Measurements from ENCODE around the gene NUP88.
"Not testable (repeated sequence)": the region's sequence is repeated elsewhere in the genome, so short reads cannot be mapped to it uniquely, and the experiment has no call there.

NUP88 gene

DNA sequence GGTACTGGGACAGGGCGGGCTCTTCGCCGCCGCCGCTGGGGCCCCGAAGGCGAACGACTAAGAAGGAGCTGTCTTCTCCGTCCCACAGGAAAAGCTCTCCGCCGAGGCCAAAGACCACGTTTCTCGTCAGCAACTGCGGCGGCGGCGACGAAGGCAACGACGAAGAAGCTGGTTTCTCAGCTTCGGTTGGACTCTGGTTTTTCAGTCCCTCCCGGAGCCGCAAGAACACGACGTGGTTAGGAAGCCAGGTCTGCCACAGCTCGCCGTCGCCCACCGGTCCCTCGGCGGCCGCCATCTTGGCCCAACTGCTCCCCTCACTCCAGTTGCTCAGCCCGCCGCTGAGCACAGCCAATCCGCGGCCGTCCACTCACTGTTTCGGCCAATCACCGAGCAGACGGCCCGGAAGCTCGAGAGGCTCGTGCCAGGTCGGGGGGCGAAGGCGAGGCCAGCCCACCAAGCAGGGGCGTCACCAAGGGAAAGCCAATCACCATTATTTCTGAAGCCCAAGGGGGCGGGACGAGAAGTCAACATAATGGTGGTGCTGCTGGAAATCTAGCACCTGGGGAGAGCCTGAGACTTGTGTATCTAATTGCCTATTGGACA, at the start of gene NUP88:
TSS of gene NUP88 (minus strand) at position 307 of the 603 bp plus-strand sequence. CDS start at position 295, 12 bp downstream.
- peak; percentile 97 for DNase-seq

DNA sequence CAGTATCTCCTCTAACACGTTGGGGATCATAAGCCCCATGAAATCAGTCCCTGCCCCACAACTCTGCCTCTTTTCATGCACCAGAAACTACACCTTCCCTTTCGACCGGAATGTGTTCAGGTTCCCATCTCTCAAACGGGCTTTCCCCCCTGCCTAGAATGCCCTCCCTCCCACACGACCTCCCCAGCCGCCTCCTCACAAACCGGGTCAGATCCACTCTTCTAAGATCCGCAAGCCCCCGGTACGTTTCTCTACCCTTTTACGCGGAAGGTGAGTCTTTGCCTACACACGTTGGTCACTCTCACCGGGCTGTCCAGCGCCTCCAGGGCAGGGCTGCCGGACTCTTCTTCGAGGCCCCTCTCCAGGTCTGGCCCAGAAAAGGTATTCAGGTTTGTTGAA, 48.6 kb upstream of the NUP88 start:
- no peak for DNase-seq

DNA sequence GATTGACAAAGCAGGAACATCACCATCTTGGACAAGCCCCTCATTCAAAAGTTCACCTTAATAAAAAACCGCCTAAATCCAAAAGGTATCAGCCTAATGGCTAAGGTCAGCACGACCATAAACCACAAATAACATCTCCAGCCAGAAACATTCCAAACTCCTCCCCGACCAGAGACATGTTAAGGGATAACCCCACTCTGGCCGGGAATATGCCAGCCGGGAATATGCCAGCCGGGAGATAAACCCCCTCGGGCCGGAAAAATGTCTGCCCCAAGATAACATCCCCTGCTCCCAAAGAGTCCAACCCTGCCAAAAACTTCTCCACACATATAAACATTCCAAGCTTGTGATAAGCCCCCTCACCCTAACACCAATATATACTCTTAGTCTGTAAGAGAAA, 48.0 kb upstream of the NUP88 start:
- no peak for DNase-seq

DNA sequence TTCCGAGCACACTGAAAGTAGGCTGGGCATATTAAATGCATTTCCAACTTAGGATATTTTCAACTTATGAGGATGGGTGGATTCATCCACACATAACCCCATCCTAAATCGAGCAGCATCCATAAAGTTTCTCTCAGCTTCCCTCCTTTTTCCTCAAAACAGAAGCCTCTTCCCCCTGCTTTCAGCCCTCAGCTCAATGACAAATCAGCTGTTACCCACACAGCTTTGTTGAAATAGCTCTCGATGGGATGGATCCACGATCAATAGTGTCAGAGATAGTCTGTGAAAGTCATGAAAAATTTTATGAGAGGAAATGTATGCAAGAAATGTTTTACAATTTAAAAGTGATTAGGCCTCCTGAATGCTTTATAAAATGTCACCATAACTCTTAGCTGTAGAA, 46.8 kb upstream of the NUP88 start:
- no peak for DNase-seq

DNA sequence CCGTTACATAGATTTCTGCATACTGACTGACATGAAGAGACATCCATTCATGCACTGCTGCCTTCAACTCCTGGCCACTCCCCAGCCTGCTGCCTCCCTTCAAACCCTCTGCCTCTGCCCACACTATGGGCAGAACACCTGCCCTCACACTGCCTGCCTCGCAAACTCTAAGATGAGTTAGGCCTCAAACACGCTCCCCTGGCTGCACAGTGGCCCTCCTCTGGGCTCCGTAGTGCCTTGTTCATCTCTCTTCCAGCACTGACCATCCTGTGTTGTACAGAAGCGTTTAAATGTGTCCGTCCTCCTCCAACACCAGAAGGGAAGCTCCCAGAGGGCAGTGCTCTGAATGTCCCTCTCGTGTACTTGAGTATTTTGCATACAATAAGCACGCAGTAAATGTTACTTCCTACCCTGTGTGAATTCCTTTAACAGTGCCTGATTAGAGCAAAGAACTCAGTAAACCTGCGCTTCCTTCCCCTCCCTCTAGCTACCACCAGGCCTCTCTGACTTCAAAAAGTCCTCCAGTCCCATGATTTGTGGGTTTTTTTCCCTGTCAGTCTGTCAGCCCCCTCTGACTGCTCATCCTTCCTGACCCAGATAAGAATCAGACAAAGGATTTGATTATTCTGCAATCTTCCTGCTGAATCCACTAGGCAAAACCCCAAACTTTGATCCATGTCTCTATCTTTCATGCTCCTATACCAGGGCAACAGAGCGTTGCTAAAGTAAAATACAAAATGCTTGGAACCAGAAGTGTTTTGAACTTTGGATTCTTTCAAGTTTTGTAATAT, 45.5 kb upstream of the NUP88 start:
- DNase-seq: no peak

DNA sequence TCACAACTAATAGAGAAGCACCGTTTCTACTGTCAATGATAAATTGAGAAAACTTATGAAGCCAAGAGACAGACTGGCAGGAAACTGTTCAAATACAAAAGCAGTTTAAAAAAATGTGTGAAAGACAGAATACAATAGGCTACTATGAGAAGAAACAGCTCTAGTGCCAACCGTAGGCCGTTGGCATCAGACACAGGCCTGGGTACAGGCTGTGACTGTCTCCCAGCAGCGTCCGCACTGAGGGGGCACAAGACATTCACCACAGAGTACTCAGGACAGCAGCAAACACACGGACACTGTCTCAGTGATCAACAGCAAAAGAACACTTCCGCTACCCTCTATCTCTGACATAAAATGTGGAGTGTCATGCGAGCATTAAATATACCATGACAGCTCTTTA, 27.3 kb upstream of the NUP88 start:
- no peak for DNase-seq

DNA sequence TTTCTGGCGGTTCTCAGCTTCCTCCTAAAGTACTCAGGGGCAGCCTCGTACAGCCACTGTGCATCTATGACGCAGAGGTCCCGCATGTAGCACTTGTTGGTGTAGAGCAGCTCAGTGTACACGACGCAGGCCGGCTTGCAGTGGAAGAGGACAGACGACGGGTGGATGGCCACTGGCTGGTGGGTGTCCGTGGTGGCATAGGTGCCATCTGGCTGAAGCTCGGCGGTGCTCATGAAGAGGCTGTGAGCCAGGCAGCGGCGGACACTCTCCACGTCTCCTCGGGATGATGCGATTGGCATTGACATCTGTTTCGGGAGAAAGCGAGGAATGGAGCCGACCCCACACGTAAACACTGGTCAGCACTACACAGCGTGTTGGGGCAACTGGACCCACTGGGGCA, 24.7 kb upstream of the NUP88 start:
- DNase-seq: no peak

DNA sequence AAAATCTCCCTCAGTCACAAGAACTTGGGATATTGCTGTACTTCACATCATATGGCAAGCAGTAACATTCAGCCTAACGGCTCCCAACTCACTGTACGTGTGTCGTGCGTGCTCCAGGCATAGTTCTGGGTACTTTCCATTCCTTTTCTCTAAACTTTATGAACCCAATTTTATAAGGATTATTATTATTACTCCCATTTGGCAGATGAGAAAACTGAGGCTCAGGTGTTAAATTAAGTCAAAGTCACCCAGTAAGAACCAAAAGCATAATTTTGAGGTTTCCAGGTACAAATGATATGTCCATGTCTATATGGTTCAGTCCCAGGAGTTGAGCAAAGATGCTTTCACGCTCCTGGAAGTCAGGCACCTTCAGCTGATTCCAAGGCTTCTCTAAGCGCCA, 24.3 kb upstream of the NUP88 start:
- DNase-seq: no peak

DNA sequence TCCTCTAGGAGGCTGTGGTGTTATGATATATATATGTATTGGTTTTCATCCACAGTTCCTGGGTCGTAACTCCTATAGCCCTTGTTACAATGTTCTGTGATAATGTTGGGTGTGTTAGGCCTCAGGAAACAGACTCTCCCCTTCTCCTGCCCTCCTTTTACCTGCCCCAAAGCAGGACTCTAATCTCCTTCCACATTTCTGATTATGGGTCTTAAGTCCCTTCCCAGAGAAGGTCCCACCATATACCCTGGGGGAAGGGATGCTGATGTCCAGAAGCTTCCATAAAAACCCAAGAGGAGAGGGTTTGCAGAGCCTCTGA, 19.9 kb upstream of the NUP88 start:
- no peak for DNase-seq

DNA sequence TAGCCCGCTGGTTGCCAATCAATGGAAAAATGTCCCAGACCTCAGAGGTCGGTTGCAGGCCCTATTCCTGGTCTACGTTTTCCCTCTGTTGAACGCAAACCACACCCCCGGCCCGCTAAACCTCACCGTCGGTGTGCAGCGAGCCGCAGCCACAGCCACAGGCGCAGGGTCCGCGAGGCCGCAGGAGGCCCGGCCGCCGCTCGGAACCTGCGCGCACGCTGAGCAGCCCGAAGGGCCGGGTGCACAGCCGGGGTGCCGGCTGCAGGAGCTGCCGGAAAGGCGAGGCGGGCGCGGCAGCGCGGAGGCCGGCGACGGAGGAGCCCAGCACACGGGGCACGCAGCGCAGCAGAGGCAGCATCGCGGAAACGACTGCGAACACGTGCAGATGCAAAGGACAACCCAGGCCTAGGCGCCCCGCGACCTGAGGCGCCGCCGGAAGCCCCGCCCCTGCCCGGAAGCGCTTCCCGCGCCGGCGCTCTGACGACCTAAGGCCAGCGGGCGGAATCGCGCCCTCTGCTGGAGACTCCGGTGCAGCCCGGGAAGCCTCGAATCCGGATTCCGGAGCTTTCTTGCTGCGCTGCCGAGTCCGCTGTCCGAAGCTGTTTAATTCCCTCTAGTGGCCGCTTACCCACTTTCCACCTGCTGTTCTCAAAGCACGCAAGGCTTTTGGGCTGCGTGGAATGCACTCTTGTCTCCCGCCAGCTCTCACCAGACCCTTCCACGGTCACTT, 19.4 kb upstream of the NUP88 start, which contains the start of gene C1QBP:
TSS of gene C1QBP (minus strand) at position 440 of the 730 bp plus-strand sequence. CDS start at position 358, 82 bp downstream.
- DNase-seq: peak; percentile 82

DNA sequence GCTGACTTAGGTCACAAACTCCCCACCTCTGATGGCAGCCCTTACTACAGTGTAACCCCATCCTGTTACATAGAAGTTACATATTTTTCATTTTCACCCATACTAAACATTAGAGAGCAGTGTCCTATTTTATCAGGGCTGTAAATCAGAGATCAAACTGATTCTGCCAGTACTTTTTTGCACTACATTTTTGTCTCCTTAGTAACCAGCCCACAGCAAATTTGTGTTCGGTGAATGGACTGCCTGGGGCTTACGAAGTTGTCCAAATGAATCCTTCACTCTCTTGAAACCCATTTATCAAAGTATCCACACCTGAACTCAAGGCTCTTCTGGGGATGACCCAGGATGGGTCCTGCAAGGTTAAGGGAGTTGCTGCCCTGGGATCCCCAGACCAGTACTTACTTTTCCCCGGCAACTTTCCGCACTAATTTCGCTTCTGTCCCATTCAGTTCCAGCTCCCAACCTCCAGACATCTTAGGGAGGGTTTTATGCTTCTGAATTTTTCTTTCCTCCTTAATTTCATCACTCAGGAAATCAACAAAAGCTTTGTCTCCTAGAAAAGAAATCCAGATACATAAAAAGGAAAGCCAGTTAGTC, 18.4 kb upstream of the NUP88 start:
- DNase-seq: no peak

DNA sequence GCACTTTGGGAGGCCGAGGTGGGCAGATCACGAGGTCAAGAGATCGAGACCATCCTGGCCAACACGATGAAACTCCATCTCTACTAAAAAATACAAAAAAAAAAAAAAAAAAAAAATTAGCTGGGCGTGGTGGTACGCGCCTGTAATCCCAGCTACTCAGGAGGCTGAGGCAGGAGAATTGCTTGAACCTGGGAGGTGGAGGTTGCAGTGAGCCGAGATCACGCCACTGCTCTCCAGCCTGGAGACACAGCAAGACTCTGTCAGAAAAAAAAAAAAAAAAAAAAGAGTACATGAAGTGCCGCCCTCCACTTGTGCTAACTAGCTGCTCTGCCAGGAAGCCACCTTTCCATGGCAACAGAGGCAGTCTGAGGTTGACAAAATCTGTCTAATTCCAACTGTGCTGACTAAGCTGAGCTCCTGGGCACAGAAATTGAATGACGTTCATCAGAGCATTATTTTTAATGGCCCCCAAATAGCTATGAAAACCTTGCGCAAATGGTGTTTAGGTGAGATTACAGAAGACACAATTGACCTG, 16.4 kb upstream of the NUP88 start:
- DNase-seq: not testable (repeated sequence)

DNA sequence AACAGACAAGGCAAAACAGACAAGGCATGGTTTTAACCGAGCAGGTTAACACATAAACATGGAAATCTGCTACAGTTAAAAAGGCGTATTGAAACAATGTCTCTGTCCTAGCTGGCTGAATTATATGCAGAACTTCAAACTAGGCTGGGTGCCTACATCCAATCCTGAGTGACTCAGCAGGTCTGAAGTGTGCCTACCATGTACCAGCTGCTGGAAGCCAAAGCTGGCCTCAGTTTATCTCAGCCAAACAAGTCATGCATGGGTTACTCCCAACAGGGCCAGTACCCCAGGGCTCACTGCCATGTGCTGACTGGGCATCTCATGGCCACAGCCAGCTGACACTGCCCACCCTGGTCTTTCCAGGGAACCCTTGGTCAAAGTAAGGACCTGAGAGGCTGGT, 15.5 kb upstream of the NUP88 start:
- DNase-seq: no peak

DNA sequence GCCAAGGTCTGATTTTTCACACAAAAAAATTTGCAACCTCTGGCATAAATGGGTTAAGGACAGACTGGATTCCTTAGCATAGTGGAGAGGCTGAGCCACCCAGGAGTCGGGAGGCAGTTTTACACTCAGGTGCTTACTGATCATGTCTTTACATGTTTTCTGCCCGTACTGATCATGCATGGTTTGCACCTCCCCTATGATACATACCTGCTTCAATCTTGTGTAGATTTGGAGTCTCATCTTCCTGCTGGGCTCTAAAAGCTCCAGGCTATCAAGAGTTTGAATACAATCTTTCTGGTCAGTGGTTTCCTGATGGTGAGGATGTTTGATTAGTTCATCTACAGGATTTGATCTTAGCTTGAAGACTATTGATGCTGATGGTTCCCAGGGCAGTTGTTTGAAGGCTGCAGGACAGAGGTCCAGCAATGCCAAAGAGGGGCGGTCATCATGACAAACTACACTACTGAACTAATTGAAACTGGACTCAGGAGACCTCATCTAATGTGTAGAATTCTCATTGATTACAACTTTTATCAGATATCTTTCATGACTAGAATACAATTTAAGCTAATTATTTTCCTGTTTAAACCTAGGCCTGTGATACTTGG, 12.6 kb upstream of the NUP88 start:
- no peak for DNase-seq

DNA sequence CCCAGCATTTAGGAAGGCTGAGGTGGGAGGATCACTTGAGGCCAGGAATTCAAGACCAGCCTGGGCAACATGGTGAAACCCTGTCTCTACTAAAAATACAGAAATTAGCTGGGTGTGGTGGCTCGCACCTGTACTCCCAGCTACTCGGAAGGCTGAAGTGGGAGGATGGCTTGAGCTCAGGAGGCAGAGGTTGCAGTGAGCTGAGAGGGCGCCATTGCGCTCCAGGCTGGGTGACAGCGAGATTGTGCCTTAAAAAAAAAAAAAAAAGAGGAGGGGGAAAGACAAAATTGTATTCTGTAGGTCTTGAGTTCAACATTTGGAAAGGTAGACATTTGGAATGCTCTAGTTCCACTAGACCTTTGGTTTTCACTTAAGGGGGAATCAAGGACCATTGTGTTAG, 11.8 kb upstream of the NUP88 start:
- DNase-seq: not testable (repeated sequence)

DNA sequence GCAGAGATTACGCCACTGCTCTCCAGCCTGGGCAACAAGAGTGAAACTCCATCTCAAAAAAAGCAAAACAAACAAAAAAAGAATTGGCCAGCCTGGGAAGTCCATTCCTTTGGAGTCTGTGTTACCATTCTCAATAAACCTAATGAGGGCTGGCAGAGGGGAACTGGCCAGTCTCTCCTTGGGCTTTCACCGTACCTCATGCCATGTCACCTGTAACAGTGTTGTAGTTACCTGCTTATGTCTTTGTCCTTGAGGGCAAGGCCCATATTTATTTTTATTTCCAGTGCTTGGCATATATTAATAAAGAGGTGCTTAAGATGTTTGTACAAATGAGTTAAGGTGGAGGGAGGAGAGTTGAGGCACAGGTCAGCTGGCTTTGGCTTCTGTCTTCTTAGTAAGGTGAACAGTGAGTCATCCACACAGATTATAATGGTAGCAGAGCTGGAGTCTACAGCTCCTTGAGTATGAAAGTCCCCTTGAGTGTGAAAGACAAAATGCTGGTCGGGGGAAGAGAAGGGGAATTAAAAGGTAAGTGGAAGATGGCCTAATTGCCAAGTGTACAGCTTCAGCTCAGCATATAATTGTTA, 11.0 kb upstream of the NUP88 start:
- DNase-seq: no peak

DNA sequence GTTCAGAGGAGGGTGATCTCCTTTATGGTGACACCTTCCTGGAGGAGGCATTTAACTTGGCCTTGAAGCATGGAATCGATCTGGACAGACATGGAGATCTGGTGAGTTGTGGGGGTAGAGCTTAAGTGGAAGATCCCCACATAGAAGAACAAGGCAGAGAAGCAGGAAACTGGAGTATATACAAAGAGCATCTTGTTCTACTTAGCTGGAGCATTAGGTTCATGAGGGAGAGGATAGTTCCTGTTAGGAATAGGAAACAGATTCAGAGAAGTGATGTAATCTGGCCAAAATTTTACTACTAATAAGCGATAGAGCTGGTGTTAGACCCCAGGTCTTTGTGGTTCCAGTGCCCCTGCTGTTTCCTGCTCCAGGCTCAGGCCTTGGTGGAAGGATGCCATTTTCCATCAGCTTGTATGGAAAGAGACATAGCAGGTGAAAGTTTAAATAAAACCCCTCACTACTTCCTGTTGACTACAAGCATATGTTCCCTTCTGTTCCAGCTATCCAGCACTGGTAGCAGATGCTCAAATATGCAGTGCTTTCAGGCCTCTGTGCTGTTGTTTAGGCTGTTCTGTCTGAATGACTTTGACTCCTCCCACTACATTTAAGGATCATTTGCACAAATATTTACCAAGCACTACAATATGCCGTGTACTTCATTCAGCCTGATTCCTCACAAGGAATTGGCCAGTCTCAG, 9.9 kb upstream of the NUP88 start:
- DNase-seq: peak; percentile 38

DNA sequence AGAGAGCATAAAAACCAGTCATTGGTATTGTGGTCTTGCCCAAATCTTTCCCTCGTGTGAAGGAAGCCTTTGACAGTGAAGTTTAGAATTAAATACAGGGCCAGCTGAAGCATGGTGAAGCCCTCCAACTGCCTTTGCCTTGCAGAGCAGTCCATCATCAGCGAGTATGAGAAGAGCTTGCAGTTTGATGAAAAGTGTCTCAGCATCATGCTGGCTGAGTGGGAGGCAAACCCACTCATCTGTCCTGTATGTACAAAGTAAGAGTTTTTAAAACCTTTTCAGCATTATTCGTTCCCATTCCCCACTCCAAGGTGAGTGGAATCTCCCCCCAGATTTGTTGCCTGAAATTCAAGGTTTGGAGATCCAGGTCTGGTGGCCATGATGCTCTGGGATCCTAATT, 6.4 kb upstream of the NUP88 start:
- no peak for DNase-seq

DNA sequence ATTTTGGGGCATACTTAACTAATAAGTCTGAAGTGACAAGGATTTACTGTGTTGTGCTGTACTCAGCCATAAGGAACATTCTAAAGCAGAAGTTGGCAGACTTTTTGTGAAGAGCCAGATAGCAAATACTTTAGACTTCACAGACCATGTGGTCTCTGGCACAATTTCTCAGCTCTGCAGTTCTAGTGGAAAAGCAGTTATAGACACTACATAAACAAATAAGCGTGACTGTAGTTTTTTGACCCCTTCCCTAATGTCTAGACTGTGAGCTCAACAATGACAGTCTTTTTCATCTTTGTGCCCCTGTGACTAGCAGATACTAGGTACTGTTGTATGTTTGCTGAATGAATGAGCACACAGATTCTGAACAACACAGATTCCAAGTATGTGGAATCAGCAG, 5.4 kb upstream of the NUP88 start:
- DNase-seq: no peak

DNA sequence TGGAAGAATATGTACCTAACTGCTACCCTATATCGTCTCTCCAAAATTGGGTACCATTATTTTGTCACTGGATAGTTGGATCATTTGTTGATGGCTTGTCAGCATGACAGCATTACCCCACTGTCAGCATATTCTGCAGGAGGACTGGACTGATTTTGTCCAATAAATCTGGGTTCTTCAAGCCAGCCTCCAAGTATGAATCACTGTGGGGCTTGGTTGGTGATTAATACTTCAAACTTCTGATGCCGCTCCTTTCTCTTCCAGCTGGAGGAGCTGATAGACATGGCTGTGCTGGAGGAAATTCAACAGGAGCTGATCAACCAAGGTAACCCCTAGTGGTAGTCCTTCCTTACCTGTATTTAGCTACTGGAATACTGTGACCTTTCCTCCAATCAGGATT, 3.0 kb upstream of the NUP88 start:
- no peak for DNase-seq

DNA sequence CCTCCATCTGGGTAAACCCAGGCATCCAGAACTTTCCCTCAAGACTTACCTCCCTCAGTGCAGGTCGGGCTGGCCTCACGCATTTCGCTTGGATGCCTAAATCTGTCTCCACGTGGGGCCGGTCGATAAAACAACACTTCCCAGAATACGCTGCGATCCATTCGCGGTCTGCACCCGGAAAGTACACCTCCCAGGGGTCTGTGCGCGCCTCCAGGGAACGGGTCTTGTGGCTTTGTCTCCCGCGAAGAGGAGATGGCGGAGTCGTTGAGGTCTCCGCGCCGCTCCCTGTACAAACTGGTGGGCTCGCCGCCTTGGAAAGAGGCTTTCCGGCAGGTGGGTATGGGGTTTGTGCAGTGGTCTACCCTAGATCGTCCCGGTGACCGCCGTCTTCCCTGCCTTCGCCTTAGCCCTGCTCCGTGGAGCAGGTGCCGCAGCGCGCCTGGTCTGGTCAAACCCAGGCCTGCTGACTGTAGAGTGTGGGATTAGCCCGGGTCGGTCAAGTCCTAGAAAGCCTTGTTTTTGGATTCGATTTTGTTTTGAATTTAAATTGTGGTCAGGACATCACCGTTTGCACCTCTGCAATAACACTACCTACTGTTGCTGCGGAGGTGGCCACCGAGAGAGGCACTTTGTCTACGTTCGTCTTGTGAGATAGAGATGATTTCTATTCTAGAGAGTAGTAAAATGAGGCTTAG, 644 bp upstream of the NUP88 start, which contains the start of gene RPAIN:
TSS of gene RPAIN (plus strand) at position 224 of the 695 bp plus-strand sequence. CDS start at position 253, 29 bp downstream.
- DNase-seq: peak; percentile 89
